SKM-1 treated with dmso at 0.1 percent for 144 hours (cell line): Measurements from ENCODE around the gene PARD3B.

ENCODE experiments used
- DNase-seq: peaks from one replicate; lab custom pipeline; 2025; ENCODE audit not compliant: unreplicated experiment; lab: John Stamatoyannopoulos, UW

PARD3B gene

GRCh38 chr2:205527801-205528200 lies 982.5 kb downstream of the PARD3B start:
- no peak for DNase-seq

GRCh38 chr2:205531072-205531471 lies 985.8 kb downstream of the PARD3B start:
- no peak for DNase-seq

DNA sequence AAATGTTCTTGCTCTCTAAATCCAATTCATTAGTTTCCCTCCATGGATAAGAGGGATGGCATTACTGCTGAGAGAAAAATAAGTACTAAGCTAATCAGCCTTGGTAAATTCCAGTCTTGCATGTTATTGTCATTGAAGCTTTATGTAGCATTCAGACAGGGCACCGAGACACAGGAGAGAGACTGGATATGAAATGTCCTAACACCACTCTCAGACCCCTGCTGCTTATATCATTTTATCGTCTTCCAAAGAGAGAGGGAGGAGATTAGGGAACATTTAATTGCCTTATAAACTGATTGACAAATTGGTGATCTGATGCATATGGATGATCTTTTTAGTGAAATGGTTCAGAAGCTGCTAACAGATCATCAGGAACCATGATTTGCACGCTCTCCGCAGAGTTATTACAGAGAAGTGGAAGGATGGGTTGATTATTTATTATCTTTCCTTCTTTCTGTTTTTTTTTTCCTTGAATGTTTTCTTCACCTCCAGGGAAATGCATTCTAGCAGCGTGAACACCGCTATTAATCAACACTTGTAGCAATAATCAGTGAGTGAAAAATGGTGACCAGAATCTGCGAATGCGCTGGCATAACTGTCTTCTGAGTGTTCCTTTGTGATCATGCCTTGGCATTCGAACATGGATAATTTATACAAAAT lies 986.3 kb downstream of the PARD3B start:
- no peak for DNase-seq

GRCh38 chr2:205535001-205535400 lies 989.7 kb downstream of the PARD3B start:
- no peak for DNase-seq

GRCh38 chr2:205539603-205540002 lies 994.3 kb downstream of the PARD3B start:
- no peak for DNase-seq

DNA sequence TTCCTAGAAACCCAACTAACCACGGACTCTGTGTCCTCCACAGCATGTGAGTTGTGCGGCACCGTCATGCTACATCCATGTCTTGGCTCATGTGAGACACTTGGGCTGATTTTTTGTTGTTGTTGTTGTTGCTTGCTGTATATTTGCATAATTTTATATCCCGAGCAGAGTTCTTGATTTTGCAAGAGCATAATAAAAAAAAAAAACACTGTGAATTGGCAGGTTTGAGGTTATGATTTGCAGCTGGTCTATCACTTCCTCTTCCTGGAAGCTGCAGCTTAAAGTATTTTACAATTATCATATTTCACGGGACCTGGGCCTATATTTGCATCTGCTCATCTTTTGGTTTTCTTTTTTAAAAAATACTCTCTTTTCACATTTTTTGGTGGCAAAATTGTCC lies 994.8 kb downstream of the PARD3B start:
- DNase-seq: no peak

GRCh38 chr2:205543262-205543843 lies 998.1 kb downstream of the PARD3B start:
- DNase-seq: peak; percentile 19

DNA sequence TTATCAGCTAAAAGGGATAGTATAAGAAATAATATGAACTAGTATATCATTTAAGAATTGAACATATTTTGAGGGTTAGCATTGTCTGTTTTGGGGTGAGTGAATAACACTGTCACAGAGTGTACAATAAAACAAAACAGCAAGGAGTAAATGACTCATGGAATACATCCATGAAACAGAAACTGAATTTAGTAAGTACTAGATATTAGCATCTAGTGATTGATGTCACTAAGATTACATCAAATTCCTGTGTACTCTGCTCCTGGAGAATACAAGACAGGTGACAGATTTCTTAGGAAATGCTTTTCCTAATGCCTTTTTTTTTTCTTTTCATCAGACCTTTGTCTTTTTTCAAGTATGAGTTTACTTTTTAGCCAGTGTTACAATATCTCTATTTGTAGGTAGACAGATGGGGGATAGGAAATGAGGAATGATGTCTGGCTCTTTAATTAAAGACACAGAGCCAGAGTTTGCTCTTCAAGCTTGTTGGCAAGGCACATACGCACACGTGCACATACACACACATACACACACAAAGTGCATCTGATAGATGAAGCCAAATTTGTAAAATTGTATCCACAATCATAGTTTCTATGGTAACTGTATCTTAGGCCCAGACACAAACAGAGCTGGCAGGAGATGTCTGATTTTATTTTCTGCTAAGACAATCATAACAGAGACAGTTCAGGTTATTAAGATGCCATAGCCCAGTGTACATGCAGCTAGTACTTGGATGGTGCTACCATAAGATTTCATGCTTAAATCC lies 998.8 kb downstream of the PARD3B start:
- DNase-seq: no peak

DNA sequence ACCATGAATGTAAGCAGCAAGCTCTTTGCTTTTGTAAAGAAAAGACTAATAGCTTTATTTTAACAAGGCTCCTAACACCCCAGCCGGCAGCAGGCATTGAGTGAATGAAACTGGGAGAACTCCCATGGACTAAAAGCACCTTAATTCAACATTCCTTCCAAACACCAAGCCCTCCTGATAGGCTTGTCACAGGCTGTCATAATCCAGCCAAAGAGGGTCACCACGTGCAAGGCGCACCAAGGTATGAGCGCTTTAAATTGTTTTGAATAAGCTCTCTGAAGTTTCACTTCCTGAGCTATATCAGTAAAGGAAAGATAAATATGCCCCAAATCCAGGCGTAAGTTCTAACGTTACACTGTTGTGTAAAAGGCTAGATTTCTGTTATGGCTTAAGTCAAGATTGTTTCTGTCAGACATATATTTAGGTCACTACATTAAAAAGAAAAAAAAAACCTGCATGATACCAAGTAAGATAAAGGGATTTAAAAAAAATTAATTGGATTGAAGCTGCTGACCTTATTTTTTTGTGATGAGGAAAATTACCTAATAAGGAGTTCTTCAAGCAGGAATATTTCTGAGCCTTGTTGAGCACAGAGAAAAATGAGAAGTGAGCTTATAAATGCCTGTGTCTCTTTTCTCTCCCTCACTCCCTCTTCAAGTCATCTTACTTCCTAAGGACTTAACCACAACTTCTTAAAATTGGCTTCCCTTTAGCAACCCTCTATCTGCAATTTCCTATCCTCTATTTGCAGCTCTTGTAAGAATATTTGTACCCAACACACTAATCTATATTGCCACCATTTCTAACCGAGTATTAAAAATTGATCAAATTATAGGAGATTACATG lies 1000.9 kb downstream of the PARD3B start:
- DNase-seq: peak; percentile 95

GRCh38 chr2:205555566-205556230 lies 1010.4 kb downstream of the PARD3B start:
- no peak for DNase-seq

- no peak for DNase-seq
Observed at GRCh38 chr2:205556357-205556756, 1011.1 kb downstream of the PARD3B start.

- DNase-seq: no peak
Observed at GRCh38 chr2:205556841-205557539, 1011.7 kb downstream of the PARD3B start.

GRCh38 chr2:205557873-205558272 lies 1012.6 kb downstream of the PARD3B start:
- no peak for DNase-seq

DNA sequence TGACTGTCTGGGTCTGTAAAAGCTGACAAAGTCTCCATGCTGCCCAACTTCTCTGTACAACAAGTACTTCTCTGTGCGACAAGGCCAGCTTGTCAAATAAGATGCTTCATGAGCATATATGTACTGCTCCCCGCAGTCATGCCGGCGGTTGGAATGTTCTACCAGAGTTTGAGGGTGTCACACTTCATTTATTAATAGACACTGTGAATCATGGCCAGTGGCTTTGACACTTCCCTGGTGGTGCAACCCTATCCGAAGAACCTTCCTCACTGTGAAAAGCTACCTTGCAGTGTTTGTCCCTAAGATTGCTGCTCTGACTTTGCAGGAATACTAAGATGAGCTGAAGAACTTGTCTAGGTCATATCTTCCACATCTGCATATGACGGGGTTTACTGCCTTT lies 1016.2 kb downstream of the PARD3B start:
- no peak for DNase-seq

DNA sequence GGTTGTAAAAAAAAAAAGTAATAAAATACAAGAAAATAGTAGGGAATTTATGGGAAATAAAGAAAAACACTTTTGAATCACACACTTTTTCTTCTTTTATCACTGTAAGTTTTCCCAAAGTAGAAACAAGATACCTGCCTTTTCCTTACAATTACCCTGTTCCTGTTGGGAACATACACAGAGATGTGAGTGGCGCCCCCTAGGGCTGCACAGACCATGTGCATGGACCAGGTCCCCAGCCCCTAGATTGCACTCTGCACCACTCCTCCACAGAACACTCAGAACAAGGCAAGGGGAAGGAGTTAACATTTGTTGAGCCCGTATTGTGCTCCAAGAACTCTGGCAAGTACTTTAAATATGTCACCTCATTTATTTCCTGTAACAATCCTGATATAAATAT lies 1018.4 kb downstream of the PARD3B start:
- DNase-seq: no peak

DNA sequence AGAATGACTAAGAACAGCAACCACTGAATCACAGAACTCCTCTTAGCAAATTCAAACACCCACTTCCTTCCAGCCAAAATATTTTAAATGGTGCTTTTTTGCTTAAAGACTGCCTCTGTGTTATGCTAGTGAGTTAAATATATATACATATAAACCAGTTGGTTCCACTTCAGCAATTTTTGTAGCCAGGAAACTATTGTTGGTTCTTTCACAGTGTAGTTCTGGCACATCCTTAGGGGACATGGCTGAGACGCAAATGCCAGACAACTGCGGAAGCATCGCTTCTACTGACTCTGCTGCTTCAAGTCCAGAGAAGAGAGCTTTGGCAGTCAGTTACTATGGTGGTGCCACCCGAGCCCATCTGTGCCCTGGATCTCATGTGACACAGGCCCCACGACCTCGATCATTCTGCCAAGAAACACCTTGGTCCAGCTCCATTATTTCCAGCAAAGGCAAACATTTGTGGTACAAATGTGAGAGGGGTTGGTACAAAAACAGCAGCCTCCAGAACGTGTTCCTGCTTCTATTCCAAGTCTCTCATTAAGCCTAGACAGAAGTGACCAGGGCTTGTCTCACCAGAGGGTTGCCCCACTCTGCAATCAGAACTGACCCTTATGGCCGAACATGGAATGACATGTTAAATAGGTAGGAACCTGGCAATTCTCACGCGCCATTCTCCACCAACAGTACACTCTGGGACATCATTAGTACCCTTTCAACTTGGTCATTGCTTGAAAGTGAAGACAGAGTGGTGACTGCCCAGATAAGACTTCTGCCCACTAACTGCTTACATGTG lies 1019.3 kb downstream of the PARD3B start:
- no peak for DNase-seq

- DNase-seq: no peak
Observed at GRCh38 chr2:205565142-205565522, 1019.9 kb downstream of the PARD3B start.

GRCh38 chr2:205566606-205567168 lies 1021.4 kb downstream of the PARD3B start:
- DNase-seq: no peak

GRCh38 chr2:205568620-205569019 lies 1023.3 kb downstream of the PARD3B start:
- no peak for DNase-seq
